Measurements from ENCODE around the gene EEF1G. TPM values are rescaled to one million over a fixed set of nuclear protein-coding genes. Genes with fewer than 3 reads are reported as not detected.

Gene EEF1G
- polyA plus RNA-seq, 1 donor from 2014 or later, result 1,555 TPM

DNA sequence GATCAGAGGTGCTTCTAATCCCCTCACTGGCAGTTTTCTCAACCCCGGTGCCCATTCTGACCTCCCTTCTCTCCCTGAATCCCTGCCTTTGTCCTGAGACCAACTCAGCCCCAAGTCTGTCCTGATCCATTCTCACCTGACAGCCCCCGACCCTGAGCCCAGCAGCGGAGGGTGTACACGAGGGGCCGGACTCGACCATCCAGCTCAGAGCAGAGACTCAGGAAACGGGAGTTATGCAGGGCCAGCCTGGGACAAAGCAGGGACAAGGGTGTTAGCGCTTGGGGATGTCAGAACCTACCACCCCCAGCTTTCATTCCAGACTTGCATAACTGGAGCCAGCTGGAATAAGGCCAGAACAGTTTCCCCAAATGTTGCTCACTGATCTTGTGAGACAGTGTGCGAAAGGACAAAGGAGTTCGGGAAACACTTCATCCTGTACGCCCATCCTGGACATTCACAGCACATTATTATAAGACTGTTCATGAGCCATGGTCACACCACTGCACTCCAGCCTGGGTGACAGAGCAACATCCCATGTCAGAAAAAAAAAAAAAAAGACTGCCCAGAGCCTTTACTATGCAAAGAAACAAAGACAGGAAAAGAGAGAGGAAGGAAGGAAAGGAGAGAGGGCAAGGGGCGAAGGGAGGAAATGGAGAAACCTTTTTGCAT, 3.5 kb upstream of the EEF1G start:
- Histone ChIP-seq H3K36me3 (ENCODE audit: insufficient read depth, low read length) (no peaks in the 10 kb centered on the region), H3K79me2 (replicated peaks; ENCODE audit: insufficient read depth, low read length) (peaks cover 14% of the 10 kb centered on the region), H3K4me2 (ENCODE audit: low read length) (no peak overlapping the region), H3K4me3 (ENCODE audit: low read length) (no peak overlapping the region), H3F3A (ENCODE audit: insufficient read depth, low read length, poor library complexity, severe bottlenecking) (no peaks in the 10 kb centered on the region), H2AFZ (ENCODE audit: low read depth, low read length) (no peak overlapping the region), H3K27ac (ENCODE audit: low read length) (no peak overlapping the region), H3K9me2 (ENCODE audit: insufficient read depth, low read length) (no peaks in the 10 kb centered on the region), H3K27me3 (ENCODE audit: insufficient read depth, low read depth, low read length) (no peaks in the 10 kb centered on the region), H3K9me3 (ENCODE audit: low read length) (no peaks in the 10 kb centered on the region), H4K20me1 (ENCODE audit: insufficient read depth) (no peaks in the 10 kb centered on the region), H3K9ac (ENCODE audit: low read length) (no peak overlapping the region)
- TF ChIP-seq POLR2AphosphoS5 (IDR thresholded peaks at IDR 0.05) (no peak), SMC3 (conservative IDR thresholded peaks at IDR 0.05; ENCODE audit: poor library complexity) (no peak), MXI1 (conservative IDR thresholded peaks at IDR 0.05; ENCODE audit: poor library complexity, severe bottlenecking) (no peak), EP300 (conservative IDR thresholded peaks at IDR 0.05; ENCODE audit: poor library complexity, severe bottlenecking) (no peak), RAD21 (conservative IDR thresholded peaks at IDR 0.05) (no peak), TAF1 (IDR thresholded peaks at IDR 0.05; ENCODE audit: low read depth) (no peak), REST (IDR thresholded peaks at IDR 0.05; ENCODE audit: borderline replicate concordance) (no peak), EZH2 (IDR thresholded peaks at IDR 0.05; ENCODE audit: borderline replicate concordance, insufficient read depth, low read length, poor library complexity, severe bottlenecking) (no peak)
- TF ChIP-seq, protein P1, sequence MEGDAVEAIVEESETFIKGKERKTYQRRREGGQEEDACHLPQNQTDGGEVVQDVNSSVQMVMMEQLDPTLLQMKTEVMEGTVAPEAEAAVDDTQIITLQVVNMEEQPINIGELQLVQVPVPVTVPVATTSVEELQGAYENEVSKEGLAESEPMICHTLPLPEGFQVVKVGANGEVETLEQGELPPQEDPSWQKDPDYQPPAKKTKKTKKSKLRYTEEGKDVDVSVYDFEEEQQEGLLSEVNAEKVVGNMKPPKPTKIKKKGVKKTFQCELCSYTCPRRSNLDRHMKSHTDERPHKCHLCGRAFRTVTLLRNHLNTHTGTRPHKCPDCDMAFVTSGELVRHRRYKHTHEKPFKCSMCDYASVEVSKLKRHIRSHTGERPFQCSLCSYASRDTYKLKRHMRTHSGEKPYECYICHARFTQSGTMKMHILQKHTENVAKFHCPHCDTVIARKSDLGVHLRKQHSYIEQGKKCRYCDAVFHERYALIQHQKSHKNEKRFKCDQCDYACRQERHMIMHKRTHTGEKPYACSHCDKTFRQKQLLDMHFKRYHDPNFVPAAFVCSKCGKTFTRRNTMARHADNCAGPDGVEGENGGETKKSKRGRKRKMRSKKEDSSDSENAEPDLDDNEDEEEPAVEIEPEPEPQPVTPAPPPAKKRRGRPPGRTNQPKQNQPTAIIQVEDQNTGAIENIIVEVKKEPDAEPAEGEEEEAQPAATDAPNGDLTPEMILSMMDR (IDR thresholded peaks at IDR 0.05; ENCODE audit: poor library complexity, severe bottlenecking), result no peak

- no peak overlapping the region for H3K4me2 ChIP-seq (ENCODE audit: low read length)
- H3K79me2 ChIP-seq (replicated peaks; ENCODE audit: insufficient read depth, low read length), result peaks cover 26% of the 10 kb centered on the region
Measured at GRCh38 chr11:62575837-62576236, 2.1 kb upstream of the EEF1G start.

More at GRCh38 chr11:62575837-62576236, 2.1 kb upstream of the EEF1G start:
- H3K27ac ChIP-seq (ENCODE audit: low read length), result no peak overlapping the region
- no peak overlapping the region for H2AFZ ChIP-seq (ENCODE audit: low read depth, low read length)
- H3K9me3 ChIP-seq (ENCODE audit: low read length), result no peaks in the 10 kb centered on the region
- H3F3A ChIP-seq (ENCODE audit: insufficient read depth, low read length, poor library complexity, severe bottlenecking), result no peaks in the 10 kb centered on the region
- TF ChIP-seq, protein P1 (IDR thresholded peaks at IDR 0.05; ENCODE audit: poor library complexity, severe bottlenecking), result no peak
- TF ChIP-seq MXI1 (conservative IDR thresholded peaks at IDR 0.05; ENCODE audit: poor library complexity, severe bottlenecking), result no peak
- no peak for TF ChIP-seq EZH2 (IDR thresholded peaks at IDR 0.05; ENCODE audit: borderline replicate concordance, insufficient read depth, low read length, poor library complexity, severe bottlenecking)
- TF ChIP-seq EP300 (conservative IDR thresholded peaks at IDR 0.05; ENCODE audit: poor library complexity, severe bottlenecking), result no peak
- TF ChIP-seq SMC3 (conservative IDR thresholded peaks at IDR 0.05; ENCODE audit: poor library complexity), result no peak
- TF ChIP-seq RAD21 (conservative IDR thresholded peaks at IDR 0.05), result no peak
- no peak for TF ChIP-seq POLR2AphosphoS5 (IDR thresholded peaks at IDR 0.05)
- TF ChIP-seq REST (IDR thresholded peaks at IDR 0.05; ENCODE audit: borderline replicate concordance), result no peak
- TF ChIP-seq TAF1 (IDR thresholded peaks at IDR 0.05; ENCODE audit: low read depth), result no peak
- H3K9ac ChIP-seq (ENCODE audit: low read length), result no peak overlapping the region
- no peaks in the 10 kb centered on the region for H3K36me3 ChIP-seq (ENCODE audit: insufficient read depth, low read length)
- H3K9me2 ChIP-seq (ENCODE audit: insufficient read depth, low read length), result no peaks in the 10 kb centered on the region
- no peaks in the 10 kb centered on the region for H4K20me1 ChIP-seq (ENCODE audit: insufficient read depth)
- no peaks in the 10 kb centered on the region for H3K27me3 ChIP-seq (ENCODE audit: insufficient read depth, low read depth, low read length)
- no peak overlapping the region for H3K4me3 ChIP-seq (ENCODE audit: low read length)

Data from neural cell (in vitro differentiated cells).